BE2C (cell line): ENCODE data around the gene DNAJC25.
A peak's percentile ranks its signal among the peaks of the same experiment; 100 is the strongest.

Source experiments
- DNase-seq: peaks from one replicate; pipeline ENCODE4 v3.0.0-alpha.2; 2020
- H3K27me3 ChIP-seq: fragments of 250-450 bp; sonication (Bioruptor Pico); 2 replicates; pipeline ENCODE4 v1.5.1; 2020; ENCODE audit warnings: mild to moderate bottlenecking
- H3K36me3 ChIP-seq: fragments of 250-450 bp; sonication (Bioruptor Pico); 2 replicates; pipeline ENCODE4 v1.5.1; 2020; ENCODE audit warnings: mild to moderate bottlenecking
- H3K4me1 ChIP-seq: fragments of 250-450 bp; sonication (Bioruptor Pico); 2 replicates; pipeline ENCODE4 v1.5.1; 2020
- H3K4me3 ChIP-seq: 2 replicates; pipeline ENCODE4 v1.5.1; 2011; ENCODE audit warnings: low read depth, low read length
- H3K9me3 ChIP-seq: fragments of 250-450 bp; sonication (Bioruptor Pico); 2 replicates; pipeline ENCODE4 v1.5.1; 2020
- TF ChIP-seq, protein P1 (sequence below): IDR thresholded peaks from 2 replicates; pipeline ENCODE4 v1.5.1; 2012; ENCODE audit warnings: mild to moderate bottlenecking, low read depth, low read length

The DNAJC25 gene

DNA sequence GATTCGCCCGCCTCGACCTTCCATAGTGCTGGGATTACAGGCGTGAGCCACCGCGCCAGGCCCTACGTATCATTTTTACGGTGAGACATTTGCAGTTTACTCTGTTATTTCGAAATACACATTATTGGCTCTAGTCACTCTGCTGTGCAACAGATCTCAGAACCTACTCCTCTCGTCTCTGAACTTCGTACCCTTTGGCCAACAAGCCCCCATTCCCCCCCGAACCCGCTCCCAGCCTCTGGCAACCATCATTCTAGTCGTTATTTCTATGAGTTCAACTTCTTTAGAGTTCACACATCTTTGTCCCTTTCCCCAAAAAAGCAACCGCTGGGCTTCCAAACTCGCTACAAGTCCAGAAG, 32.4 kb upstream of the DNAJC25 start:
- TF ChIP-seq, protein P1, sequence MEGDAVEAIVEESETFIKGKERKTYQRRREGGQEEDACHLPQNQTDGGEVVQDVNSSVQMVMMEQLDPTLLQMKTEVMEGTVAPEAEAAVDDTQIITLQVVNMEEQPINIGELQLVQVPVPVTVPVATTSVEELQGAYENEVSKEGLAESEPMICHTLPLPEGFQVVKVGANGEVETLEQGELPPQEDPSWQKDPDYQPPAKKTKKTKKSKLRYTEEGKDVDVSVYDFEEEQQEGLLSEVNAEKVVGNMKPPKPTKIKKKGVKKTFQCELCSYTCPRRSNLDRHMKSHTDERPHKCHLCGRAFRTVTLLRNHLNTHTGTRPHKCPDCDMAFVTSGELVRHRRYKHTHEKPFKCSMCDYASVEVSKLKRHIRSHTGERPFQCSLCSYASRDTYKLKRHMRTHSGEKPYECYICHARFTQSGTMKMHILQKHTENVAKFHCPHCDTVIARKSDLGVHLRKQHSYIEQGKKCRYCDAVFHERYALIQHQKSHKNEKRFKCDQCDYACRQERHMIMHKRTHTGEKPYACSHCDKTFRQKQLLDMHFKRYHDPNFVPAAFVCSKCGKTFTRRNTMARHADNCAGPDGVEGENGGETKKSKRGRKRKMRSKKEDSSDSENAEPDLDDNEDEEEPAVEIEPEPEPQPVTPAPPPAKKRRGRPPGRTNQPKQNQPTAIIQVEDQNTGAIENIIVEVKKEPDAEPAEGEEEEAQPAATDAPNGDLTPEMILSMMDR, result no peak
- peak overlapping the region; percentile 74 for H3K4me3 ChIP-seq
- H3K4me1 ChIP-seq, result peaks cover 3% of the 10 kb centered on the region; the same call in 1 of the 2 replicates
- H3K27me3 ChIP-seq, result peaks cover 11% of the 10 kb centered on the region
- no peaks in the 10 kb centered on the region for H3K36me3 ChIP-seq
- H3K9me3 ChIP-seq, result no peaks in the 10 kb centered on the region
- DNase-seq, result no peak

DNA sequence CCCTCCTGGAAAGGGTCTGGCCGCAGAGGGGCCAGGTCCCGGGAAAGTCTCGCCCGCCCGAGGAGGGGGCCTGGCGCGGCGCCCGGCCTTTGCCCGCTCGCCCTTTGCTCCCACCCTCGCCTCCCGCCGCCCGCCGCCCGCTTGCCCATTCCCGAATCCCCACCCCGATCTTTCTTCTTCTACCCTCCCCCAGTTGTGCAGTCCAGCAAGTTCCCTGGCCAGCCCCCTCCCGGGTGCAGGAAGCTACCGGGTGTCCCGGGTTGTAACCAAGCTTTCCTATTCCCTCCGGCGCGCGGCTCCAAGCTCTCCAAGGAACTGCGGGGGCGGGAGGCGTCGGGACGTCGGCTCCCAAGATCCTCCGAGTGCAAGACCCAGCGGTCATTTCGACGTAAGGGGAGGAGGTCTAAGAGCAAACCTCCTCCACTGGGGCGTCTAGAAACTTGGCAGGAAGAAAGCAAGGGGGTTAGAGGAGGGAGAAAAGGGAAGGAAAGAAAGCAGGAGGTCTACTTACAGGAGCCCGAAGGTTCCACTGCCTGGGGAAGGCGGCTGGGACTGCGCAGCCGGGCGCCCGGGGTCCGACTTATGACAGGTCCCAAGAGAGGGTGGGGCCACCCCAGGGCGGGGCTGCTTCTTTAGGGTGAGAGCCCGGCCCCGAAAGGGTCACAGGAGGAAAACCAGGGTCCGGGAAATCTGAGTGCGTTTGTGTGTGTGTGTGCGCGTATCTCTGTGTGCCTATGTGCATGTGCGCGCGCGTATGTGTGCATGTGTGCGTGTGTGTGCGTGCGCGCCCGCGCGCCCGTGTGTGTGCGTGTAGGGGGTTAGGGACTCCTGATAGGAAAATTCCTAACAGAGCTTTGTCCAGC, 31.8 kb upstream of the DNAJC25 start, which contains the start of gene PTGR1:
Gene PTGR1, minus strand, starts transcription at position 556 of the 863 bp plus-strand sequence. CDS start 2,225 bp downstream, outside the sequence.
- Histone ChIP-seq H3K9me3 (no peaks in the 10 kb centered on the region), H3K4me1 (peaks cover 3% of the 10 kb centered on the region; the same call in 1 of the 2 replicates), H3K36me3 (no peaks in the 10 kb centered on the region), H3K4me3 (peak within 1 kb of the TSS; percentile 74), H3K27me3 (peaks cover 11% of the 10 kb centered on the region)
- DNase-seq, result peak; percentile 39
- TF ChIP-seq, protein P1, result no peak

DNA sequence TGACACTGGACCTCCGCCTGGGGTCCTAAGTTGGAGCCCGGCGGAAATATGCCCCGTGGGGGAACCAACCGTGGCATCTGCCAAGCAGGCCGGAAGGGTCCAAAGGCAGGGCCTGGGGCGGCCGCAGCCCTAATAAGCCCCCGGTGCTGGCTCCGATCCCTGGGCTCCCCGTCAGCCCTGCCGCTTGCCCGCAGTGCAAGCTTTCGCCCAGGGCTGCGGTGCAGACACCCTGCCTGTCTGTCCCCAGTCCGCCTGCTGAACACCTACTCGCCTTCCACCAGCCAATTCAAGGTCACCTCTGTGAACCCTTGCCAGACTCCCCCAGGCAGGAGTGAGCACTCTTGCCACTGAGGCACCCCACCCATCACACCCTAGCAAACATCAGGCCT, 31.2 kb upstream of the DNAJC25 start:
- TF ChIP-seq, protein P1, result no peak
- Histone ChIP-seq H3K27me3 (peaks cover 11% of the 10 kb centered on the region), H3K4me3 (no peak overlapping the region), H3K36me3 (no peaks in the 10 kb centered on the region), H3K9me3 (no peaks in the 10 kb centered on the region), H3K4me1 (peaks cover 3% of the 10 kb centered on the region; the same call in 1 of the 2 replicates)
- DNase-seq, result no peak

DNA sequence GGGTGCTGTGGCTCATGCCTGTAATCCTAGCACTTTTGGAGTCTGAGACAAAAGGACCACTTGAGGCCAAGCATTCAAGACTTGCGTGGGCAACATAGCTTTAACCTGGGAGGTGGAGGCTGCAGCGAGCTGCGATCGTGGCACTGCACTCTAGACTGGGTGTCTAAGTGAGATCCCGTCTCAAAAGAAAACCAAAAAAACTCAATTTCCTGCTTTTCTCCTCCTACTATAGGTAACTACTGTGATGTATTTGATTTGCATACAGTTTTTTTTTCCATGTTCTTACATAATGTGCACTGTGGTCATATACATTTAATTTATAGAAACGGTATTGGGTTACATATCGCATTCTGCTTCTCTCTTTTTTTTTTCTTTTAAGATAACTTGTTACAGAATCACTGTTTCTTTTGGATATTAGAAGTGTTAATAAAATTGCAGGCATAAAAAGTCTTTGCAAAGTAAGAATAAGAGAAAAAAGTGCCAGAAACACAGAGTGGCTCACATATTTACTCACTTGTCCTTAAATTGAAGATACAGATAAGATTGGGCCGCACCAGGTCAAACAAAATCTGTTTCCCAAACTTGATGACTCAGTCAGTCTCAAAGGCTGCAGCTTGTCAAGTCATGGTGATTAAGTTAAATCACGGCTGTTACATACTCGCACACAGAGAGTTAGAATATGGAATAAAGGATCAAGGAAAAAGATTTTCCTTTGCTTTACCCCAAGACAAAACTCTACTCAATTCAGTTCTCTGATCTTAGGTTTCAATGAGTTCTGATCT, 29.7 kb upstream of the DNAJC25 start:
- Histone ChIP-seq H3K36me3 (no peaks in the 10 kb centered on the region), H3K4me3 (no peak overlapping the region), H3K4me1 (peaks cover 3% of the 10 kb centered on the region; the same call in 1 of the 2 replicates), H3K9me3 (no peaks in the 10 kb centered on the region), H3K27me3 (peaks cover 11% of the 10 kb centered on the region)
- TF ChIP-seq, protein P1, result no peak
- no peak for DNase-seq

DNA sequence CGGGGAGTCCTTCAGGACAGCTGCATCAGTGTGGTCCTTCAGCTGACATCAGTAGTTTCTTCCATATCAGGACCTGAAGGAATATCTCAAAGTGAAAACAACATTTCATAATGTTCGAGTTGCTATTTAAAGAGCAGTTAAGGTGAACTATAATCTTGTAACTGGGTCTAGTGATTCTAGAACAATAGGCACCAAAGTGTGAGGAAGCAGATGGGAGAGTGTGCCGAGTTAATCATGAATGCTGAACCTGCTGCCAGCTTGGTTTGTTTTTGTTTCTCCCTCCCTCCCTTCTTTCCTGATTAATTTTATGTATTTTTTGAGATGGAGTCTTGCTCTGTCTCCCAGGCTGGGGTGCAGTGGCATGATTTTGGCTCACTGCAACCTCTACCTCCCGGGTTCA, 28.1 kb upstream of the DNAJC25 start:
- Histone ChIP-seq H3K36me3 (no peaks in the 10 kb centered on the region), H3K9me3 (no peaks in the 10 kb centered on the region), H3K27me3 (peaks cover 8% of the 10 kb centered on the region), H3K4me1 (peaks cover 3% of the 10 kb centered on the region; the same call in 1 of the 2 replicates), H3K4me3 (no peak overlapping the region)
- TF ChIP-seq, protein P1, result no peak
- no peak for DNase-seq
